Measurements from ENCODE around the gene NACA2.

DNA sequence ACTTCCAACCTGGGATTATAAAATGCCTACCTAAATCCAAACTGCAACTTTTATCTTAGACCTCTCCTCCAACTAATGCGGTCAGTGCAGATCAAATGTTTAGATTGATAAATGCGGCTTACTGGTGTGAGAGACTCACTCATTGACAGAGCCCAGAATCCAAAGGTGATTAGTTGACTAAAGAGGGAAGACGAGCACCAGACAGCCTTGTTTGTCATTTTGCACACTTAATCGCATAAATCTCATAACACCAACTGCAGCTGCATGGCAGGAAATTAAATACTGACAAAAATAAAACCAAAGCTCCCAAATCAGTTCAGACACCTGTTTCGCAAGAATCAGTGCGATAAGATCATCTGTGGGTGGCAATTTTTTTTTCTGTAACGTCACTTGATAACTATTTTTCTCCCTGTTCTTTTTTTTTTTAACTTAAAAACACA, 35.9 kb downstream of the NACA2 start:
- TF ChIP-seq, protein P1, sequence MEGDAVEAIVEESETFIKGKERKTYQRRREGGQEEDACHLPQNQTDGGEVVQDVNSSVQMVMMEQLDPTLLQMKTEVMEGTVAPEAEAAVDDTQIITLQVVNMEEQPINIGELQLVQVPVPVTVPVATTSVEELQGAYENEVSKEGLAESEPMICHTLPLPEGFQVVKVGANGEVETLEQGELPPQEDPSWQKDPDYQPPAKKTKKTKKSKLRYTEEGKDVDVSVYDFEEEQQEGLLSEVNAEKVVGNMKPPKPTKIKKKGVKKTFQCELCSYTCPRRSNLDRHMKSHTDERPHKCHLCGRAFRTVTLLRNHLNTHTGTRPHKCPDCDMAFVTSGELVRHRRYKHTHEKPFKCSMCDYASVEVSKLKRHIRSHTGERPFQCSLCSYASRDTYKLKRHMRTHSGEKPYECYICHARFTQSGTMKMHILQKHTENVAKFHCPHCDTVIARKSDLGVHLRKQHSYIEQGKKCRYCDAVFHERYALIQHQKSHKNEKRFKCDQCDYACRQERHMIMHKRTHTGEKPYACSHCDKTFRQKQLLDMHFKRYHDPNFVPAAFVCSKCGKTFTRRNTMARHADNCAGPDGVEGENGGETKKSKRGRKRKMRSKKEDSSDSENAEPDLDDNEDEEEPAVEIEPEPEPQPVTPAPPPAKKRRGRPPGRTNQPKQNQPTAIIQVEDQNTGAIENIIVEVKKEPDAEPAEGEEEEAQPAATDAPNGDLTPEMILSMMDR (IDR thresholded peaks at IDR 0.05) = no peak
- no peak for TF ChIP-seq POLR2AphosphoS5 (IDR thresholded peaks at IDR 0.05)
- no peak for TF ChIP-seq POLR2A (IDR thresholded peaks at IDR 0.05)
